ENCODE results near the gene ADGRA1. TPM values are rescaled to one million over a fixed set of nuclear protein-coding genes. Genes with fewer than 3 reads are reported as not detected.

Gene ADGRA1
- total RNA-seq, 2 experiments from 2014 or later = not detected

- Histone ChIP-seq H3K4me2 (ENCODE audit: low read length) (no peak overlapping the region), H4K20me1 (ENCODE audit: insufficient read depth, low read length) (no peaks in the 10 kb centered on the region), H3K27ac (ENCODE audit: low read depth, low read length, poor library complexity, severe bottlenecking) (no peak overlapping the region), H3K36me3 (ENCODE audit: insufficient read depth, low read length) (no peaks in the 10 kb centered on the region), H3K79me2 (ENCODE audit: insufficient read depth, low read depth, low read length) (no peaks in the 10 kb centered on the region), H3K9me2 (ENCODE audit: insufficient read depth, low read length) (no peaks in the 10 kb centered on the region), H3K9me3 (ENCODE audit: low read length) (no peaks in the 10 kb centered on the region), H2AFZ (ENCODE audit: low read length) (no peak overlapping the region), H3K4me3 (ENCODE audit: low read depth, low read length, poor library complexity, severe bottlenecking) (no peak overlapping the region), H3K4me1 (ENCODE audit: insufficient read depth, low read length, poor library complexity, severe bottlenecking) (no peaks in the 10 kb centered on the region)
- no TSS peak for BruUV-seq (replicated peaks)
- intact Hi-C loops (cut with micrococcal nuclease; ENCODE audit: unreplicated experiment) = no loop called here
- TF ChIP-seq EZH2phosphoT487 (IDR thresholded peaks at IDR 0.05; ENCODE audit: borderline replicate concordance, low read depth, low read length) = no peak
- TF ChIP-seq, protein P1, sequence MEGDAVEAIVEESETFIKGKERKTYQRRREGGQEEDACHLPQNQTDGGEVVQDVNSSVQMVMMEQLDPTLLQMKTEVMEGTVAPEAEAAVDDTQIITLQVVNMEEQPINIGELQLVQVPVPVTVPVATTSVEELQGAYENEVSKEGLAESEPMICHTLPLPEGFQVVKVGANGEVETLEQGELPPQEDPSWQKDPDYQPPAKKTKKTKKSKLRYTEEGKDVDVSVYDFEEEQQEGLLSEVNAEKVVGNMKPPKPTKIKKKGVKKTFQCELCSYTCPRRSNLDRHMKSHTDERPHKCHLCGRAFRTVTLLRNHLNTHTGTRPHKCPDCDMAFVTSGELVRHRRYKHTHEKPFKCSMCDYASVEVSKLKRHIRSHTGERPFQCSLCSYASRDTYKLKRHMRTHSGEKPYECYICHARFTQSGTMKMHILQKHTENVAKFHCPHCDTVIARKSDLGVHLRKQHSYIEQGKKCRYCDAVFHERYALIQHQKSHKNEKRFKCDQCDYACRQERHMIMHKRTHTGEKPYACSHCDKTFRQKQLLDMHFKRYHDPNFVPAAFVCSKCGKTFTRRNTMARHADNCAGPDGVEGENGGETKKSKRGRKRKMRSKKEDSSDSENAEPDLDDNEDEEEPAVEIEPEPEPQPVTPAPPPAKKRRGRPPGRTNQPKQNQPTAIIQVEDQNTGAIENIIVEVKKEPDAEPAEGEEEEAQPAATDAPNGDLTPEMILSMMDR (conservative IDR thresholded peaks at IDR 0.05; ENCODE audit: low read length) = no peak
- ChIA-PET POLR2A (interaction anchor here (0.6 kb wide), 1 partner anchor 391 kb away, joined by 4 read pairs; no protein-coding TSS in a partner anchor), CTCF (ENCODE audit: unreplicated experiment) (no interaction called here)
- DNase-seq (ENCODE audit: low spot score) = no peak
Observed at GRCh38 chr10:133067149-133068105, 20.3 kb upstream of the ADGRA1 start.

DNA sequence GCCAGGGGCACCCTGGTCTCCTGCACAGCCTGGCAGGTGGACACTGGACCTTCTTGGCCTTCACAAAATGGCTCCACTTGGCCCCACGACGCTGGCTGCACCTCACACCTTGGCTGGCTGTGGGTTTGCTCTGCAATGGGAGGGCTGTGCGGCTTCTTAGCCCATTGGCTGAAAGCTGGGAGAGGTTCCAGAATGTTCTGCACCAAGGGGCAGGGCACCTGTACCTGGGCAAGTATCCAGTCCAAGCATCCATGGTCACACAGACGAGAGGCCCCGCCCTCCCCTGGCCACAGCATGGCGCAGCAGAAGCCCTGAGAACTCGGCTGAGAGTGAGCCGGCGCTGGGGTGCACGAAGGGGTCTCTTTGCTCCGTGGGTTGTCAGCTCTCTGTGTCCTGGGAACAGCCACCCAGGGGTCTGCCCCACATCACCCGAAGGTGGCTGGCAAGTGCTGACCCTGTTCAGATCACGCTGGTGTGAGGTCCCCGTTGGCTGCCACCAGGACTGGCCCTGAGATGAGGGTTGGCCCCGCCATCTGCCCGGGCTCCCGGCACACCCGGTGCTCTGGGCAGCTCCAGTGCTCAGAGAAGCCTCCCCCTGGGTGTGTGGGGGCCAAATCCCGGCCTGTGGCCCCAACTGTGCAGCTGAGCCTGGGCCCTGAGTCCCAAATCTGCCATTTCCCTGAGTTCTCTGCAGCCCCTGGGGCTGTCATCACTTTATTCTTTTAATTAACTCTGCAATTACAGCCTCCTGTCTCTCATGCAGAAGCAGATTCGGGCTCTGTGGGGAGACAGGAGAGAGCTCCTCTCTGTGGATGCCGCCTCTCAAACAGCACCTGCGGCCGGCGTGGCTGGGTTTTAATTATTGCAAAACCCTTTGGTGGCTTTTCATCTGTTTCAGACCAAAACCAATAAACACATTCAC is 19.4 kb upstream of the ADGRA1 start:
- Histone ChIP-seq H3K9me3 (ENCODE audit: low read length) (no peaks in the 10 kb centered on the region), H3K9me2 (ENCODE audit: insufficient read depth, low read length) (no peaks in the 10 kb centered on the region), H3K4me1 (ENCODE audit: insufficient read depth, low read length, poor library complexity, severe bottlenecking) (no peaks in the 10 kb centered on the region), H3K27ac (ENCODE audit: low read depth, low read length, poor library complexity, severe bottlenecking) (no peak overlapping the region), H3K79me2 (ENCODE audit: insufficient read depth, low read depth, low read length) (no peaks in the 10 kb centered on the region), H3K4me2 (ENCODE audit: low read length) (no peak overlapping the region), H4K20me1 (ENCODE audit: insufficient read depth, low read length) (no peaks in the 10 kb centered on the region), H3K4me3 (ENCODE audit: low read depth, low read length, poor library complexity, severe bottlenecking) (no peak overlapping the region), H2AFZ (ENCODE audit: low read length) (no peak overlapping the region), H3K36me3 (ENCODE audit: insufficient read depth, low read length) (no peaks in the 10 kb centered on the region)
- ChIA-PET CTCF (ENCODE audit: unreplicated experiment) (no interaction called here), POLR2A (no interaction called here)
- intact Hi-C loops (cut with micrococcal nuclease; ENCODE audit: unreplicated experiment) = no loop called here
- no peak for DNase-seq (ENCODE audit: low spot score)
- BruUV-seq (replicated peaks) = no TSS peak
- TF ChIP-seq, protein P1 (conservative IDR thresholded peaks at IDR 0.05; ENCODE audit: low read length) = no peak
